Right ventricle myocardium superior (tissue), 1 donor: ENCODE measurements around the gene SRPRB. TPM values are rescaled to one million over a fixed set of nuclear protein-coding genes. Genes with fewer than 3 reads are reported as not detected.

ENCODE experiments used
- ATAC-seq: fragments of 200-7000 bp; cut with Tn5 transposase; one replicate; pipeline ENCODE4 v1.9.1; 2020; ENCODE audit warnings: mild to moderate bottlenecking; ENCODE audit not compliant: poor library complexity
- DNase-seq: peaks from one replicate; pipeline ENCODE4 v3.0.0-alpha.2; 2020
- intact Hi-C: fragments of 100-400 bp; cut with DNase I; formaldehyde crosslinking; loops from one replicate; pipeline ENCODE4 v1.11.2; 2022
- total RNA-seq: library from RNA; stranded (reverse); fragmentation: NEBNext Ultra II Directional; extraction: Animal tissue kit (Norgen Biotek cat#: 25700); gene quantifications from one replicate; pipeline ENCODE4 v1.2.1, GENCODE V29; 2021
- donor health status: DM: no; HTN: yes; CAD: no; lungs with severe emphysema.

Gene SRPRB
- total RNA-seq, 1 donor from 2014 or later: 26.4 TPM

GRCh38 chr3:133820889-133821675, 15.5 kb downstream of the SRPRB start:
- intact Hi-C loops: loop anchor here (5.0 kb wide), 2 partner anchors 71 to 106 kb away; no protein-coding TSS in a partner anchor
- DNase-seq (no peak), ATAC-seq (no peak)

- DNase-seq (peak; percentile 84), ATAC-seq (peak; percentile 76)
- intact Hi-C loops: loop anchor here (5.0 kb wide), 2 partner anchors 70 to 105 kb away; no protein-coding TSS in a partner anchor
These were observed 16.4 kb downstream of the SRPRB start for GRCh38 chr3:133821767-133822638.

- DNase-seq (no peak), ATAC-seq (no peak)
- intact Hi-C loops: loop anchor here (5.0 kb wide), 2 partner anchors 67 to 102 kb away; no protein-coding TSS in a partner anchor
These were observed 19.4 kb downstream of the SRPRB start for GRCh38 chr3:133824961-133825485.

- no peak for ATAC-seq
- intact Hi-C loops: no loop called here
- no peak for DNase-seq
These were observed 20.5 kb downstream of the SRPRB start for GRCh38 chr3:133825969-133826727.

- intact Hi-C loops: no loop called here
- ATAC-seq: no peak
- DNase-seq: no peak
These were observed 21.5 kb downstream of the SRPRB start for GRCh38 chr3:133827136-133827535.

DNA sequence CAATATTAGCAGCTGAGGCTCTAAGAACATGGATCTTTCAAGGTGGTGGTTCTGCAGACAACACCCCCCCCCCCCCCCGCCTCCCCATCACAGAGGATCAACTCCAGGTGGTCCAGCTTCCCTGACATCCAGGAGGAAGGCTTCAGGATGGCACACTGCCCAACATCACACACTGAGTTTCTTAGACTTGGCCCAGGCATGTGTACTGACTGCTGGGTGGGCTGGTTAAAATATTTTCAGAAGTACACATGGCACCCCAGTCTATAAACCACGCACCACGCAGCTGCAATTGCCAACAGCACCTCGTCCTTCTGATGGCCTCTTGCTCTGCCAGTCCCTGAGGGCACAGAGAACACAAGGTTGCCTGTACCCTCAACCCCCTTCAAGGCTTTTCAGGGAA, 22.1 kb downstream of the SRPRB start:
- intact Hi-C loops: no loop called here
- ATAC-seq: no peak
- no peak for DNase-seq

GRCh38 chr3:133828576-133829309, 23.1 kb downstream of the SRPRB start:
- intact Hi-C loops: no loop called here
- DNase-seq (peak; percentile 62), ATAC-seq (peak; percentile 84)

DNA sequence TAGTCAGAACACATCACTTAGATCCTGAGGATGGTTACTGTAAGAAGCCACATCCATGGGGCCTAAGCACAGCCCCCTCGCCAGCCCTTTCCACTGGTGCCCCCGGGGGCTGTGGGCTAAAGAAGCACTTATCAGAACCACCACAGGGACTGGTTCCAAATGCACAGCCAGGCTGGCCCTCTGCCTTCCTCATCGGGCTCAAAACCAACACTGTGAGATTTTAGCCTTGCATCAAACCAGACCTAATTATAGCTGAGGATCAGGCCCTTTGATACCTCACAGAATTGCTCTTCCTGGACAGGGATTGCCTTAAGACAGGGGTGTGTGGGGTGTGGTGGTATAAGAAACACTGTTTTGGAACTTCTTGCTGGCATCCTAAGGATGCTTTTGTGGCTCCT, 23.7 kb downstream of the SRPRB start:
- peak; percentile 82 for ATAC-seq
- DNase-seq: no peak
- intact Hi-C loops: no loop called here

- intact Hi-C loops: no loop called here
- ATAC-seq: peak; percentile 64
- no peak for DNase-seq
These were observed 24.5 kb downstream of the SRPRB start for GRCh38 chr3:133830071-133830470.

DNA sequence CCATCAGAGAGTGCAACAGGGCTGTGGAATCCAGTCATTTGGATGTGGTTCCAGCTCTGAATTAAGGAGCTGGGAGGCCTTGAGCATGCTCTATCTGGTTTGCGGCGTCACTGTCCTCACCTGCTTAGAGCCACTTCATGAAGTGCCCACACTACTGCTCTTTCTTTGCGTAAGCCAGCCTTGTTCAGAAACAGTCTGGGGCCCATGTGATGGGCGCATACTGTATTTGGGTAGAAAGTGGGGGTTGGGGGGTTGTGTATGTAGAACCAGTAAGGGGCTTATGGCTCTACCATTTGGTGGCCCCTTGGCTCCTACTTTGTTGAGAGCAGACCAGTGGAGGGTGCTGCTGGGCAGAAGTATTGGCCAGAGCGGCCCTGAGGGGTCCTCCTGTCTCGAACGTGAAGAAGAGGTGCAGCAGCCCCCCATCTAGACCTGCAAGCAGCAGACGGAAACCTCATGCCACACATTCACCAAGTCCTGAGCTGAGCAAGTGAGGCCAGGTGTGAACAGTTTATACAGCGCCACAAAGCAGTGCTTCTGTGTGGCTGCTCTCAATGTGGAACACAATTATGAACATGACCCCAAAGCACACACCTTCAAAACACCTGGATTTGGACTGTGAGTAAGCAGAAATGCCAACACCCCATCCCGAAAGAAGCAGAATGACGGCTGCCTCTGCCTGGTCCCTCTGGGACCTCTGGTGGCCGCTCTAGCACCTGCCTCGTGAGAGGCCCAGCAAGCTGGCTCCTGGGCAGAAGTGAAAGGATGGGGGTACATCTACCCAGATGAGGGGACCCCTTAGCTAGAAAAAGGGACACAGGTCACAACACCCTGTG, 26.6 kb downstream of the SRPRB start:
- no peak for ATAC-seq
- intact Hi-C loops: no loop called here
- DNase-seq: no peak

GRCh38 chr3:133832802-133833144, 27.2 kb downstream of the SRPRB start:
- ATAC-seq (no peak), DNase-seq (no peak)
- intact Hi-C loops: no loop called here

DNA sequence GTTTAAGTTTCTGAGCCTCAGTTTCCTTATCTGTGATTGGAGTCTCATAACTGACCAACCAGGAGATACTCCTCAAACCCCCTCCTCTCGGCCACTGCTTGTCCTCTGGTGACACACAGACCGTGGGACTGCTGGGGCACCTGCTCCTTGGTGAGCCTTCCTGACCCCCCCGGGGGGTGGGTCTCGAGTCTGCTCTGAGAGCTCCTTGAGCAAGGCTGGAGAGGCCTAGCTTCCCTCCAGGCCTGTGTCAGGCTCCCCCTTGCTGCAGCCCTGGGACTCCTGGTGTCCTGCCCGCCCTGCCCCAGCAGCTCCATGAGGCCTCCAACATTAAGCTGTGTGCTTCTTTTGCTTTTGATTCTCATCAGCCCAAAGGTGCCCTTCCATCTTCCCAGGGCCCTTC, 27.7 kb downstream of the SRPRB start:
- DNase-seq: no peak
- no peak for ATAC-seq
- intact Hi-C loops: no loop called here

DNA sequence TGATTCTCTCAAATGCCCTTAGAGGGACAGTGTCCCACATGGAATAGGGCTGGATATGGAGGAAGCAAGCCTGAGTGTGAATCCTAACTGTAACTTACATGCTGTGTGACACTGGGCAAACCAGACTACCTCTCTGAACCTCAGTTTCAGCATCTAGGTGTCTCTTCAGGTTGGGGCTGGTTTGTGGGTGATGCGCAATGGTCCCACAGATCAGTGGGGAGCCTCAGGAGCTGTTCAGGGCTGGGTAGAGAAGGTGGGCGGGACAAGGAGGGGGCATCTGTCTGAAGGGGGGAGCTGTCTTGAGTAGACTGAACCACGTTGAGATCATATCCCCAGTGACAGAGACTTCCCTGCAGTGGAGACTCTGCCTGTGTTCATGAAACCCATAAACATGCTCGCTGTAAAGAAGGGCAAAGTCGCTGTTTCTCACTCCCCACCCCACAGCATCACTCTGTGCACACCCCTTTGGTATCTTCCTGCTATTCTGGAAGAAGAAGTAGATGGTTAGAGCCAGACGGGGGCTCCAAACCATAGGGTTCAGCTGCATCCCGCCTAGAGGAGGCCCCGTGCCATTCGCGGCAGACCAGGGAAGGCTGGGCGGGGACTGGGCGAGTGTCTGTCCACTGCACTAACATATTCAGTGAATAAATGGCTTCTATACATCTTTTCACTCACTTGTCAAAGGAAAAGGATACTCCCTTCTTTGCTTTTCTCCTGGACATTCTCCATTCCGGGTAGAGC, 28.4 kb downstream of the SRPRB start:
- DNase-seq: no peak
- intact Hi-C loops: no loop called here
- ATAC-seq: no peak

DNA sequence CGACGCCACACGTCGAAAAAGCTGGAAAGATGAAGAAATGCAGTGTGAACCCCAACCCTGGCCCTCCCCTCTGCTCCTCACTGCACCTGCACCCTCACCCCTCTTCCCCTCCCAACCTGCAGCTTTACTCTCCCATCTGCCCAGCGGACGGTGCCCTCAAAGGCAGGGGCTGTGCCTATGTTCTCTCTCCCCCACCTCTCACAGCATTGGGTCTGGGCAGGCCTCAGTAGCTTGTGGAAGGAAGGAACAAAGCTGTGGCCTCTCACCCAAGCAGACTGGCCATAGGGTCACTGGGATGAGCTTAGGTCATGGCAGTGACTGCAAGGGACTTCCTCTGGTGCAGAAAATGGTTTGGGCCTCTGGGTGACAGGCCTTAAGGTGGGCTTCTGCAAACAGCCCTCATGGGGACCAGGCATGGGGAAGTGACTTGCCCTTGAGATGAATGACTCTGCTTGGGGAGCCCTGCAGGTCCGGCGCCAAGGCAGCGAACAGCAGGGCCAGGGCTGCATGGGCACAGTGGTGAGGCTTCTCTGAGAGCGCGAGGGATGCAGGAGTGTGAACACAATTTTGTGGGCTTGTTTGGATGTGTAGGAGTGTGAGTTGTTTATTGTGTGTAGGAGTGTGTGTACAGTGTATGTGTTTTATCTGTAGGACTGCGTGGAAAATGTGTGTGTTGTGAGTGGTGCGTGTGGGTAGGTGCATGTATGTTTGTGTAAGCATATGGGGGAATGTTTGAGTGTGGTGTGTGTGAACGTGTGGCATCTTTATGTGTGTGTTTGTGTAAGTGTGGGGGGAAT, 29.2 kb downstream of the SRPRB start:
- ATAC-seq: no peak
- no peak for DNase-seq
- intact Hi-C loops: no loop called here

- ATAC-seq: no peak
- intact Hi-C loops: no loop called here
- no peak for DNase-seq
These were observed 29.8 kb downstream of the SRPRB start for GRCh38 chr3:133835418-133835743.

- no peak for DNase-seq
- no peak for ATAC-seq
- intact Hi-C loops: no loop called here
These were observed 30.3 kb downstream of the SRPRB start for GRCh38 chr3:133835961-133836360.
